HG02588 (cell line): ENCODE data around the gene NPW.
A peak's percentile ranks its signal among the peaks of the same experiment; 100 is the strongest.
"Not testable (repeated sequence)": the region's sequence is repeated elsewhere in the genome, so short reads cannot be mapped to it uniquely, and the experiment has no call there.

Experiments used
- ATAC-seq: cut with Tn5 transposase; IDR thresholded peaks from one replicate; pipeline ENCODE4 v1.9.1; 2021; ENCODE audit warnings: mild to moderate bottlenecking, moderate library complexity; ENCODE audit not compliant: unreplicated experiment

NPW gene

DNA sequence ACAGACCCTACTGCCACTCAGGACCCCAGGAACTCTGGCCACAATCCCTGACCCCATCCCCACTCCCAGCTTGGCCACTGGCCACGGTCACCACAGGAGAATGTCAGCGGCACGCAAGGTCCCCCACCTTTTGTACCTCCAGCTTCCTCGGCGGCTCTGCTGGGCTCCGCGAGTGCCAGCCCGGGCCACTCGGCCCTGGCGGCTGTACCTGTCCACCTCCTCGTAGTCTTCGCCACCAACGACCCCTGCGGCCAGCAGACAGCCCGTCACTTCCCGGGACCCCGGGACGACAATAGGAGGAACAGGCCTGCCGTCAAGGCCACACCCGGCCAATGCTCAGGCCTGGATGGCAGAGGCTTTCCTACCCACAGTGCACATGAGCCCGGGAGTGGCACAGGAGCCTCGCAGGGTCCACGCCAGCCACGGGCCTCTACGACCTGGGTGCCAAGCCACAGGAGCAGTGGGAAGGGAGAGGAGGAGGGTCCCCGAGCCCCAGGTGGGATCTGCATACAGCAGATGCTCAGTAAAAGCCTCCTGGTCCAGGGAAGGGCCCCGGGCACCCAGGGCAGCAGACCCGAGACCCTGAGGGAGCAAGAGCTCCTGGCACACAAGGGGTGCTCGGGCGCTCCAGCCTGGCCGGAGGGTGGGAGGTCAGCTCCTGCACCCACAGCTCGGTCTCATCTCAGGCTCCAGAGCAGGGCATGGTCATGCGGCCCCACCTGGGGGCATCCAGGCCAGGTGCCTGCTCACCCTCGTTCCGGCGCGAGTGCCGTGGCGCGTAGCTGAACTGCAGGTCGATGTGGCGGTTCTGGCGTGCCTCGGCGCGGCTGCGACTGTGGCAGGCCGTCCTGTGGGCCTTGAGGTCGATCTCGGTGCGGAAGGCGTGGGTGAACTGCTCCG is 17.9 kb upstream of the NPW start:
- ATAC-seq: no peak

- no peak for ATAC-seq
Observed at GRCh38 chr16:2002406-2003230, 17.0 kb upstream of the NPW start.

DNA sequence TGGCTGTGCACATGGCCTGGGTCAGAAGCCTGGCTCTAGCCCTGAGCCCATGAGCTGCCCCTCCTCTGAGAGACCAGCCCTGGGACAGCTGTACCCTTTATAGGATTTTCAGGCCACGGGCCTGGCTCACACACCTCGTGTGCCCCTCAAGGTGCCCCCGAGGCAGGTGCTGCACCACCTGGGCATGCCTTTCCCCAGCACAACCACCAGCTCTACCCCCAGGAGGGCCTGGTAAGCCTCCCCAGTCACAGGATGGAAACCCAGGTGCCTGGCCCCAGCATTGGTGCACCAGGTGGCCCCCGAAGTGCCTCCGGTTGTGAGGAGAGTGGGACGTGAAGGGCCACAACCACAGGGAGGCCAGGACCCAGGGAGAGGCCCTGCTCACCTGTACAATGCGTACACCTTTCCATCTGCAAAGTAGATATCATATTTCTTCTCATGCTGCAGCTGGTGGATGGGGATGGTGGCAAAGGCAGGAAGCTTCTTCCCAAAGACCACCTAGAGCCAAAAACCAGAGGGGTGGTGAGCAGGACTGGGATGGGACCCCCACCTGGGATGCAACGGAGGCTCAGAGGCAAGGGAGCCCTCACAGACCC is 16.3 kb upstream of the NPW start:
- ATAC-seq: no peak

DNA sequence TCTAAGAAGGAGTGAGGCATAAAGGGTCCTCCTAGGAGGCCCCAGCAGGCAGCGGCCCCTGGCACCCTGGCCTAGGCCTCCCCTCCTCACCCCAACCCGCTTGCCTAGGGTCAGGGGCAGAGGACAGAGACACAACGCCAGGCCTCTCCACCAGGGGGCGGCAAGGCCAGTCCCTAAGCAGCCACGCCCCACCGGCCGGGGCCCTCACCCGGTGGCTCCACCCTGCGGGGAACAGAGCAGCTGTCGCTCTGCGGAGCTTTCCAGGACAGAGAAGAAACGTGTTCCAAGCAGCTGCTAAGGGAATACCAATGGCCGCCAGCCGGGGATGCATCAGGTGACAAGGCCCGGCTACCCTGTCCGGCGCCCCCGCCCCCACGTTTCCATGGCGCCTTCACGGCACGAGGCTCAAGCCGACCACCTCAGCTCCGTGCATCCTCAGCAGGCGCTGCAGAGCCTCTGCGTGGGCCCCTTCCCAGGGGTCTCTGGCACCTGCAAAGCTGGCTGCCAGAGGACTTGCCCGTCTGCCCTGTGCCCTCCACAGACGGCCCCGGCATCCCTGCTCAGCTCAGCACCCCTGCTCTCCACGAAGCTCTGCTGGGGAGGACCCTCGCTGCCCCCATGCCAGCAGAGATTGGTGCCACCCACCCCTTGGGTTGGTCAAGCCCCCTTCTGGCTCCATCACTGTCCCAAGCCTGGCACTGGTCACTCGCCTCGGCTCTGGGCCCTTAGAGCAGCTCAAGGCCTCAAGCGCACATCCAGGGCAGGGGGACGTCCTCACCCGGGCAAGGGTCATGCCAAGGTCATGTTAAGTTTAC is 15.6 kb upstream of the NPW start:
- peak; percentile 49 for ATAC-seq

DNA sequence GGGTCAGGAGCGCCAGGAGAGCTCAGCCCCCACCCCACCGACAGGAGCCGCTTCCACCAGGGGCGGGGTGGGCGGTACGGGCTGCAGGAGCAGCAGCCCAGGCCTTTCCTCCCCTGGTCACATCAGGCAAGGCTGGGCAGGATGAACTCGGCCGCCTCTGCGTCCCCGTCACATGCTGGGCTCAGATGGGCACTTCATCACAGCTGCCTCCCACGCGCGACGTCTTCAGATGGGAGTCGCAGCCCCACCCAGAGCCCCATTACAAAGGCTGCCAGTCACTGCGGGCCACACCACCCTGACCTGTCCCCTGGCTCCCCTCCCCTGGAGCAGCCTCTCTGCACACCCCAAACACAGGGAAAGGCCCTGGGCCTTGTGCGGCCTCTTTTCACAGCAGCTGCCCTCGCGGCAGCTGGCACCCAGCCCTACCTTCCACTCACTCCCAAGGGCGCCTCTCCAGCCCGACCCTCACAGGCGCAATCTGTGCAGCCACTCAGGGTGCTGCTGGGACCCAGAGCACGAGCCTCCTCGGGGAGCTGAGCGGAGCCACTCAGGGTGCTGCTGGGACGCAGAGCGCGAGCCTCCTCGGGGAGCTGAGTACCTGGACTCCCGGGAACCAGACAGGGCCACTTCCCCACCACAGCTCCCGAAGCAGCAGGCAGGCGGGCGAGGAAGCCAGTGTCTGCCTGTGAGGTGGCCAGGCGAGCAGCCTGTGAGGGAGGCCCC is 14.6 kb upstream of the NPW start:
- ATAC-seq: no peak

GRCh38 chr16:2005646-2006045 is 13.9 kb upstream of the NPW start:
- ATAC-seq: no peak

DNA sequence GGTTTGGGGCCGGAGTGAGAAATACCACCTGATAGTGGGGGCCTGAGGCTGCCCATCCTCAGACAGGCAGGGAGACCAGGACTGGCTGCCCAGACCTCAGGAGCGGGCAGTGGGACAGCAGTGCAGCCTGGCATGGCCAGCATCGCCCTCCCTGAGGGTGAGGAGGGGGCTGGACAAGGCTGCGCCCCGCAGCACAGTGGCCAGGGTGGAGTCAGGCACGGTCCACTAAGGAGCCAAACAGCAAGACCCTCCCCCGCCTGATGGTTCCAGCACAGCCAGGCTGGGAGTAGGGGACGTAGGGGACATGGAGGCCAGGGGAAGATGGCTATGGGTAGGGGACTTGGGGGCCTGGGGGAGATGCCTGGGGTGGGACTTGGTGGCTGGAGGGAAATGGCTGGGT is 13.3 kb upstream of the NPW start:
- no peak for ATAC-seq

GRCh38 chr16:2007081-2007836 is 12.3 kb upstream of the NPW start:
- ATAC-seq: no peak

GRCh38 chr16:2008009-2008526 is 11.5 kb upstream of the NPW start:
- no peak for ATAC-seq

GRCh38 chr16:2008631-2009163 is 10.9 kb upstream of the NPW start:
- peak; percentile 1 for ATAC-seq

DNA sequence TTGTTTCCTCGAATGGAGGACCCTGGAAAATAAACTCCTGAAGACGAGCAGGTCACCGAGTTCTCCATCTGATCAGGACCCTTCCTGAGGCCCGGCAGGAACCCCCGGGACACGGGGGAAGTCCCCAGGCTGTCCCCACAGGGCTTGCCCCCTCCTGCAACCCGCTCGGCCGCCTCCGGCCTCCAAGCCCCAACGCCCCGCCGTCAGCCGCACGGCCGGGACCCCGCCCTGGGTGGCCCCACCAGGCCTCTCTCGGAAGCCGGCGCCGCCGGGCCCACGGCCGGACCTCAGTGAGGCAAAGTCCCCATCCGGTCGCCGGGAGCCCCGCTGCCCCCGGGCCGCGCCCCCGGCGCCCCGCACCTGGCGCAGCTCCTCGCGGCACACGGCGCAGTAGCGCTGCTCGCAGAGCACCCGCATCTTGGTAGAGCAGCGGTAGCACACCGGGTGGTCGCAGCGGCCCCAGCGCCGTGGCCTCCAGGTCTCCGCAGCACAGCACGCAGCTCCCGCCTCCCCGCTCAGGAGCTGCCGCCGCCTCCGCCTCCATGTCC is 10.3 kb upstream of the NPW start:
- peak; percentile 27 for ATAC-seq

DNA sequence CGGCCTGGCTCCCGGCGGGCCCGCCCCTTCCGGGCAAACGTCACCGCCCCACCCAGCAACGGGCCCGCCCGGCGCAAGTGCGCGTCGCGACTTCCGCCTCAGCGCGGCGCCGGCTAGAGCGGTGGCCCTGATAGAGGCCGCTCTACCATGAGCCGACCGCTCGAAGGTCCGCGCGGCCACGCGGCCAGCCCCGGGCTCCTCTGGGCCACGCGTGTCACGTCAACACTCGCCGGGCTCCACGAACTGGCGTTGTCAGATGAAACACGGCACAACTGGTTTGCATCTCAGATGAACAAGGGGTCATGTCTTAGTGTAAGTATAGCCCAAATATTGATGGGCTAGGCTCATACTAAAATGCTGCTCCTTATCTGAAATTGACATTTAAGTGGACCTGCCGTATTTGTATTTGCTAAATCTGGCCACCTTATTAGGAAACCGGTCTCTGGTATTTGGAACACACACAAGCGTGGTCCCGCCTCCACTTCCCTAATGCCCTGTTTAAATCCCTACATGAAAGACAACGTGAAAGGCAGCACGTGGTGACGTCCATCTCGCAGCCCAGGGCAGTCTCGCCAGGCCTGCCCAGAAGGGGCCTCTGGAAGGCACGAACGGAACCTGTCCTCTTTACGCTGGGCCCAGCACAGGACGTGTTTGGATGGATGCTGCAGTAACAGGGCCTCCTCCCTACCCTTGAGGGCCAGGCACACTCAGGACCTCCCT is 9.6 kb upstream of the NPW start, which contains the start of gene ZNF598:
Gene ZNF598, minus strand, starts transcription at position 31 of the 720 bp plus-strand sequence.
- ATAC-seq: peak; percentile 83

- not testable (repeated sequence) for ATAC-seq
Observed at GRCh38 chr16:2011726-2012125, 7.9 kb upstream of the NPW start.

DNA sequence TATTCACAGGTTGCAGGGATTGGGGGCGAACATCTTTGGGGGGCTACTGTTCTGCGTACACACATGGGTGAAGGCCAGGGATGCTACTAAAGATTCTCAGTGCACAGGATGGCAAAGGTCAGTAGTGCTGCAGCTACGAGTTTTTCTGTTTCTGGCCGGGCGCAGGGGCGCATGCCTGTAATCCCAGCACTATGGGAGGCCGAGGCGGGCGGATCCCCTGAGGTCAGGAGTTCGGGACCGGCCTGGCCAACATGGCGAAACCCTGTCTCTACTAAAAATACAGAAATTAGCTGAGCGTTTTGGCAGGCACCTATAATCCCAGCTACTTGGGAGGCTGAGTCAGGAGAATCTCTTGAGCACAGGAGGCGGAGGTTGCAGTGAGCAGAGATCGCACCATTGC is 6.1 kb upstream of the NPW start:
- no peak for ATAC-seq

DNA sequence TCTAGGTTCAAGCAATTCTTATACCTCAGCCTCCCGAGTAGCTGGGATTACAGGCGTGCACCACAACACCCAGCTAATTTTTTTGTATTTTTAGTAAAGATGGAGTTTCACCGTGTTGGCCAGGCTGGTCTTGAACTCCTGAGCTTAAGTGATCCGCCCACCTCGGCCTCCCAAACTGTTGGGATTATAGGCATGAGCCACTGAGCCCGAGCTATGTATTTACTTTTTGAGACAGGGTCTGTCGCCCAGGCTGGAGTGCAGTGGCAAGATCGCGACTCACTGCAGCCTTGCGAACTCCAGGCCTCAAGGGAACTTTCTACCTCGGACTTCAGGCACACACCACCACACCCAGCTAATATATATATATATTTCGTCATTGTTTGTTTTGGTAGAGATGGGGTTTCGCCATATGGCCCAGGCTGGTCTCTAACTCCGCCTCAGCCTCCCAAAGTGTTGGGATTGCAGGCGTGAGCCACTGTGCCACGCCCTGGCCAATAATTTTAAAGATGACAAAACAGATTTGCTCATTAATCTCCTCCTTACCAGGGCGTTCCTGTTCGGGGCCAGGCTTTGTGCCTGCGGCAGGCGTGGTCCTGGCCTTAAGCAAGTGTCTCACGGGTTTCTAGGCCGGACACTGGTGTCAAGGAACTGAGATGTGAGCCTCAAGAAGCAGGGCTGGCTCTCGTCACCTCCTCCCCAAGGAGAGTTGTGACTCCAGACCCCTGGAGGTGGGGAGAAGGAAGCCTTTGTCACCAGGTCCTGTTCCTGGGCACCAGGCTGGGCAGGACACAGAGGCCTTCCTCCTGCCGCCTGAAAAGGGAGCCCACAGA is 4.3 kb upstream of the NPW start:
- no peak for ATAC-seq

DNA sequence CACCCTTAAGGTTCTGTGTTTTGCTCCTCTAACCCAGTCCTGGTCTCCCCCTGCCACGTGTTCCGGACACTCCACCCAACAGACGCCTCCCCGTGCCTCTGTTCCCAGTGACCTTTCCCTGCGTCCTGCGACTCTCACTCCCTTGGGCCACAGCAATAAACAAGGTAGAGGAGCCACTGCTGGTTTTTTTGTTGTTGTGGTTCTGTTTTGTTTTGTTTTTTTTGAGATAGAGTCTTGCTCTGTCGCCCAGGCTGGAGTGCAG is 3.7 kb upstream of the NPW start:
- ATAC-seq: no peak

GRCh38 chr16:2016407-2016922 is 3.1 kb upstream of the NPW start:
- ATAC-seq: no peak
